Panc1 (cell line): Measurements from ENCODE around the gene EIF2S2. TPM values are rescaled to one million over a fixed set of nuclear protein-coding genes. Genes with fewer than 3 reads are reported as not detected.

Experiments
- ATAC-seq: fragments of 200-7000 bp; cut with Tn5 transposase; 2 replicates; pipeline ENCODE4 v1.9.1; 2020; ENCODE audit warnings: mild to moderate bottlenecking, moderate library complexity
- BruUV-seq: library from RNA; stranded (reverse); fragments of 400-500 nt; replicated peaks from 2 replicates; lab custom pipeline; 2021; lab: Mats Ljungman, UMichigan
- CTCF ChIA-PET: fragments of 300-600 bp; sonication (Branson Sonifier 250); formaldehyde crosslinking; loops from one replicate; lab custom pipeline; 2022; ENCODE audit warnings: antibody characterized with exemption; lab: Charles Lee
- POLR2A ChIA-PET: fragments of 300-600 bp; sonication (Branson Sonifier 250); formaldehyde crosslinking; loops from one replicate; lab custom pipeline; 2022; ENCODE audit warnings: antibody characterized with exemption; lab: Charles Lee
- DNase-seq: peaks from one replicate; pipeline ENCODE4 v3.0.0-alpha.2; 2010; ENCODE audit warnings: low read depth, low spot score
- H3K27ac ChIP-seq: 2 replicates; pipeline ENCODE4 v1.5.1; 2011; ENCODE audit warnings: mild to moderate bottlenecking, low read length, inconsistent platforms
- H3K27me3 ChIP-seq: fragments of 200-500 bp; sonication (Bioruptor generic); 2 replicates; pipeline ENCODE4 v1.6.0; 2014; ENCODE audit warnings: low read length, inconsistent platforms; ENCODE audit not compliant: control insufficient read depth, insufficient read depth
- H3K36me3 ChIP-seq: fragments of 200-500 bp; sonication (Bioruptor generic); 2 replicates; pipeline ENCODE4 v1.5.1; 2014; ENCODE audit warnings: inconsistent platforms, mild to moderate bottlenecking, low read length, moderate library complexity; ENCODE audit not compliant: control insufficient read depth, insufficient read depth
- H3K4me1 ChIP-seq: 2 replicates; pipeline ENCODE4 v1.5.1; 2011; ENCODE audit warnings: inconsistent platforms, mild to moderate bottlenecking, low read length, moderate library complexity; ENCODE audit not compliant: control insufficient read depth, insufficient read depth
- H3K4me3 ChIP-seq, 2 experiments: 2 replicates each; pipeline ENCODE4 v1.5.1; 2011 to 2012; ENCODE audit warnings: low read depth in 2 of 2, low read length in 2 of 2, mild to moderate bottlenecking in 2 of 2, inconsistent platforms in 1 of 2, moderate library complexity in 1 of 2
- H3K9me3 ChIP-seq: fragments of 200-500 bp; sonication (Bioruptor generic); 2 replicates; pipeline ENCODE4 v1.5.1; 2014; ENCODE audit warnings: low read depth, mild to moderate bottlenecking, inconsistent platforms, low read length, moderate library complexity; ENCODE audit not compliant: control insufficient read depth, insufficient read depth
- POLR2AphosphoS5 ChIP-seq: IDR thresholded peaks from 2 replicates; pipeline ENCODE4 v1.6.1; 2012; ENCODE audit warnings: mild to moderate bottlenecking, low read depth, low read length, moderate library complexity
- SIN3A ChIP-seq: IDR thresholded peaks from 2 replicates; pipeline ENCODE4 v1.6.1; 2012; ENCODE audit warnings: low read depth, mild to moderate bottlenecking, low read length, moderate library complexity, borderline replicate concordance; ENCODE audit not compliant: insufficient read depth
- TCF7L2 ChIP-seq: IDR thresholded peaks from 2 replicates; pipeline ENCODE4 v1.6.1; 2011; ENCODE audit warnings: mild to moderate bottlenecking, low read depth, low read length, inconsistent platforms
- in situ Hi-C: cut with HindIII; loops from 2 replicates; pipeline ENCODE4 v1.10.0; 2016; ENCODE audit warnings: low sequenced_read_pairs, low pct_unique_long_range_greater_than_20kb
- intact Hi-C: fragments of 100-400 bp; cut with micrococcal nuclease; formaldehyde crosslinking; loops from one replicate; pipeline ENCODE4 v1.10.0; 2022; ENCODE audit not compliant: unreplicated experiment
- total RNA-seq: library from RNA; stranded (reverse); gene quantifications from one replicate; pipeline ENCODE4 v1.2.1, GENCODE V29; 2021; ENCODE audit not compliant: unreplicated experiment
- TF ChIP-seq, protein P1 (sequence below), 2 experiments: IDR thresholded peaks; 2 replicates each; pipeline ENCODE4 v1.6.1; 2011 to 2012; ENCODE audit warnings: low read depth in 2 of 2, control low read depth in 1 of 2, low read length in 1 of 2, mild to moderate bottlenecking in 1 of 2, moderate library complexity in 1 of 2; ENCODE audit not compliant: insufficient read depth in 1 of 2
- TF ChIP-seq, protein P2 (sequence below): fragments of 450-650 bp; IDR thresholded peaks from 2 replicates; pipeline ENCODE4 v1.5.1; 2017; ENCODE audit warnings: mild to moderate bottlenecking

Gene EIF2S2
- total RNA-seq, 1 experiment from 2014 or later: 82.0 TPM

DNA sequence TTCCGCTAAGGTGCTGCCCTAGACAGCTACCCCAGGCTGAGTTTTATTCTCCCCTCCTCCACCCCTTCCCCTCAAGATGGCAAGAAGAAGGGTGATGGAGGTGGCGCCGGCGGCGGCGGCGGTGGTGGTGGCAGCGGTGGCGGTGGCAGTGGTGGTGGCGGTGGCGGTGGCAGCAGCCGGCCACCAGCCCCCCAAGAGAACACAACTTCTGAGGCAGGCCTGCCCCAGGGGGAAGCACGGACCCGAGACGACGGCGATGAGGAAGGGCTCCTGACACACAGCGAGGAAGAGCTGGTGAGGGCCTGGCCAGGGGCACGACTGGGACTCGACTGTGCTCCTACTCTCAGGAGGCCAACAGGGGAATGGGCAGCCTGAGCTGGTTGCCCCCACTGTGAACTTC is 35.1 kb downstream of the EIF2S2 start:
- POLR2A ChIA-PET: no interaction called here
- H3K27me3 ChIP-seq: no peaks in the 10 kb centered on the region
- ATAC-seq: no peak
- no peak for DNase-seq
- H3K9me3 ChIP-seq: no peaks in the 10 kb centered on the region
- TF ChIP-seq, protein P1, sequence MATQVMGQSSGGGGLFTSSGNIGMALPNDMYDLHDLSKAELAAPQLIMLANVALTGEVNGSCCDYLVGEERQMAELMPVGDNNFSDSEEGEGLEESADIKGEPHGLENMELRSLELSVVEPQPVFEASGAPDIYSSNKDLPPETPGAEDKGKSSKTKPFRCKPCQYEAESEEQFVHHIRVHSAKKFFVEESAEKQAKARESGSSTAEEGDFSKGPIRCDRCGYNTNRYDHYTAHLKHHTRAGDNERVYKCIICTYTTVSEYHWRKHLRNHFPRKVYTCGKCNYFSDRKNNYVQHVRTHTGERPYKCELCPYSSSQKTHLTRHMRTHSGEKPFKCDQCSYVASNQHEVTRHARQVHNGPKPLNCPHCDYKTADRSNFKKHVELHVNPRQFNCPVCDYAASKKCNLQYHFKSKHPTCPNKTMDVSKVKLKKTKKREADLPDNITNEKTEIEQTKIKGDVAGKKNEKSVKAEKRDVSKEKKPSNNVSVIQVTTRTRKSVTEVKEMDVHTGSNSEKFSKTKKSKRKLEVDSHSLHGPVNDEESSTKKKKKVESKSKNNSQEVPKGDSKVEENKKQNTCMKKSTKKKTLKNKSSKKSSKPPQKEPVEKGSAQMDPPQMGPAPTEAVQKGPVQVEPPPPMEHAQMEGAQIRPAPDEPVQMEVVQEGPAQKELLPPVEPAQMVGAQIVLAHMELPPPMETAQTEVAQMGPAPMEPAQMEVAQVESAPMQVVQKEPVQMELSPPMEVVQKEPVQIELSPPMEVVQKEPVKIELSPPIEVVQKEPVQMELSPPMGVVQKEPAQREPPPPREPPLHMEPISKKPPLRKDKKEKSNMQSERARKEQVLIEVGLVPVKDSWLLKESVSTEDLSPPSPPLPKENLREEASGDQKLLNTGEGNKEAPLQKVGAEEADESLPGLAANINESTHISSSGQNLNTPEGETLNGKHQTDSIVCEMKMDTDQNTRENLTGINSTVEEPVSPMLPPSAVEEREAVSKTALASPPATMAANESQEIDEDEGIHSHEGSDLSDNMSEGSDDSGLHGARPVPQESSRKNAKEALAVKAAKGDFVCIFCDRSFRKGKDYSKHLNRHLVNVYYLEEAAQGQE (IDR thresholded peaks at IDR 0.05; ENCODE audit: insufficient read depth in 1 of 2, low read depth in 2 of 2, low read length in 1 of 2): no peak
- no peak for TF ChIP-seq TCF7L2
- no peak for TF ChIP-seq SIN3A
- TF ChIP-seq, protein P2, sequence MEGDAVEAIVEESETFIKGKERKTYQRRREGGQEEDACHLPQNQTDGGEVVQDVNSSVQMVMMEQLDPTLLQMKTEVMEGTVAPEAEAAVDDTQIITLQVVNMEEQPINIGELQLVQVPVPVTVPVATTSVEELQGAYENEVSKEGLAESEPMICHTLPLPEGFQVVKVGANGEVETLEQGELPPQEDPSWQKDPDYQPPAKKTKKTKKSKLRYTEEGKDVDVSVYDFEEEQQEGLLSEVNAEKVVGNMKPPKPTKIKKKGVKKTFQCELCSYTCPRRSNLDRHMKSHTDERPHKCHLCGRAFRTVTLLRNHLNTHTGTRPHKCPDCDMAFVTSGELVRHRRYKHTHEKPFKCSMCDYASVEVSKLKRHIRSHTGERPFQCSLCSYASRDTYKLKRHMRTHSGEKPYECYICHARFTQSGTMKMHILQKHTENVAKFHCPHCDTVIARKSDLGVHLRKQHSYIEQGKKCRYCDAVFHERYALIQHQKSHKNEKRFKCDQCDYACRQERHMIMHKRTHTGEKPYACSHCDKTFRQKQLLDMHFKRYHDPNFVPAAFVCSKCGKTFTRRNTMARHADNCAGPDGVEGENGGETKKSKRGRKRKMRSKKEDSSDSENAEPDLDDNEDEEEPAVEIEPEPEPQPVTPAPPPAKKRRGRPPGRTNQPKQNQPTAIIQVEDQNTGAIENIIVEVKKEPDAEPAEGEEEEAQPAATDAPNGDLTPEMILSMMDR: no peak
- TF ChIP-seq POLR2AphosphoS5: no peak
- H3K27ac ChIP-seq: no peak overlapping the region
- CTCF ChIA-PET: no interaction called here
- BruUV-seq: no TSS peak
- H3K4me1 ChIP-seq: no peaks in the 10 kb centered on the region
- no peak overlapping the region for H3K4me3 ChIP-seq
- no peaks in the 10 kb centered on the region; the same call in 1 of the 2 replicates for H3K36me3 ChIP-seq
- intact Hi-C loops: no loop called here
- in situ Hi-C loops: no loop called here

DNA sequence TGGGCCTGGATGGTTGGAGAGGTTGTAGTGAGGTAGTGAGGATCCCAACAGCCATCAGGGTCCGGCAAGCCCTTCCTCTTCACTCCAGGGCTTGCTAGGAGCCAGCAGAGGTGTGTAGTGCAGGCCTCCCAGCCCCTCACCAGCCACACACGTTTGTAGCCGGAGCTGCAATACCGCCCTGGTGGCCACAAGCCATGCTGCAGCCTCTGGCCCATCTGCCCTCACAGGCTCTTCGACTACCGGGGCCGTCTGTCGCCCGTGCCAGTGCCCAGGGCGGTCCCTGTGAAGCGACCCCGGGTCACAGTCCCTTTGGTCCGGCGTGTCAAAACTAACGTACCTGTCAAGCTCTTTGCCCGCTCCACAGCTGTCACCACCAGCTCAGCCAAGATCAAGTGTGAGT is 36.4 kb downstream of the EIF2S2 start:
- in situ Hi-C loops: no loop called here
- no peak for DNase-seq
- CTCF ChIA-PET: no interaction called here
- intact Hi-C loops: no loop called here
- TF ChIP-seq POLR2AphosphoS5: no peak
- TF ChIP-seq SIN3A: no peak
- H3K36me3 ChIP-seq: no peaks in the 10 kb centered on the region
- POLR2A ChIA-PET: no interaction called here
- no peaks in the 10 kb centered on the region for H3K4me1 ChIP-seq
- H3K9me3 ChIP-seq: no peaks in the 10 kb centered on the region
- no peaks in the 10 kb centered on the region for H3K27me3 ChIP-seq
- no peak for ATAC-seq
- no peak overlapping the region for H3K27ac ChIP-seq
- H3K4me3 ChIP-seq: no peak overlapping the region
- no TSS peak for BruUV-seq

DNA sequence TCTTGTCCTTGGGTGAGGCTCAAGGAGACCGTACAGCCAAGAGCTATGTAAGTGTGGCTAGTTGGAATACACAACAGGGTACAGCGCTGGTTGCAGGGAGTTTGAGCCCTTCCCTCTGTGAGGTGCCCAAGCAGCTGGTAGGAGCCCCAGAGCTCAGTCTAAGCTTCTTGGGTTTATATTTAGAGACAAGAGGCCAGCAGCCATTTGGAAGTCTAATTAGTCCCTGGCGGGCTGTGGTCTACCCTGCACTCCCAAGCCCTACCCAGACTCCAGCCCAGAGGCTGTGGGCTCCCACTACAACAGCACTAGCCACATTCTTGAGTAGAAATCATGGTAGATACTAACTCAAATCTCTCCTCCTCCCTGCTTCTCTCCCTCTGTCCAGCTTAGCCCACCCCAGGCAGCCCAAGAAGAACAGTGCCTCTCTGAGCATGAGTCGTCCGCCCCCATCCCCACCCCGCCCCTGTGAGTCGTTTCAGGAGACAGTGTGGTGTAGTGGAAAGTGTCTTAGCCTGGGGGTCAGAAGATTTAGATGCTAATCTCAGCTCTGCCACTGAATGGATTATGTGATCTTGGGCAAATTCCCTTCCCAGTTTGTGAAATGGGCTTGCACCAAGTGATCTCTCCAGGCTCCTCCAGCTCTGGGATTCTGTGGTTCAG is 37.8 kb downstream of the EIF2S2 start:
- DNase-seq (no peak), ATAC-seq (no peak)
- CTCF ChIA-PET: no interaction called here
- Histone ChIP-seq H3K27ac (no peak overlapping the region), H3K36me3 (no peaks in the 10 kb centered on the region), H3K4me3 (no peak overlapping the region), H3K4me1 (peaks cover 6% of the 10 kb centered on the region), H3K27me3 (no peaks in the 10 kb centered on the region), H3K9me3 (no peaks in the 10 kb centered on the region)
- POLR2A ChIA-PET: no interaction called here
- TF ChIP-seq TCF7L2 (no peak), SIN3A (no peak), POLR2AphosphoS5 (no peak)
- TF ChIP-seq, protein P2: no peak
- TF ChIP-seq, protein P1 (IDR thresholded peaks at IDR 0.05; ENCODE audit: insufficient read depth in 1 of 2, low read depth in 2 of 2, low read length in 1 of 2): no peak
- in situ Hi-C loops (no loop called here), intact Hi-C loops (no loop called here)
- BruUV-seq: no TSS peak
